Measurements from ENCODE around the gene CARD8.

The CARD8 gene

GRCh38 chr19:48169939-48170803 lies 85.5 kb downstream of the CARD8 start, which contains the start of the genes LIG1 and ZSWIM9:
Gene LIG1 (minus strand): TSS chr19:48170344. CDS start chr19:48165566, 4,778 bp downstream.
Gene ZSWIM9 (plus strand): TSS chr19:48170680. CDS start chr19:48171803, 1,123 bp downstream.
- peak; percentile 96 for DNase-seq

- DNase-seq = peak; percentile 50
Measured at GRCh38 chr19:48169578-48169938, 86.2 kb downstream of the CARD8 start.

DNA sequence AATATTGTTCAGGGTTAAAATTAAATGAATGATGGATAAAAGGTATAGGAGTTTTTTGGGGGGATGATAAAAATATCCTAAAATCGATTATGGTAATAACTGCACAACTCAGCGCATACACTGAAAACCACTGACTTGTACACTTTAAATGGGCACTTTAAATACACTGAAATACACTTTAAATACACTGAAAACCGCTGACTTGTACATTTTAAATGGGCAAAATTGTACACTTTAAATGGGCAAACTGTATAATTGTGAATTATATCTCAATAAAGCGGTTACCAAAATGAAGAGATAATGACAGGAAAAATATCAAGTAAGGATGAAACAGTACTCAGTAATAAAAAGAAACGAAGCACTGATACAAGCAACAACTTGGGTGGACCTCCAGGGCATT lies 87.0 kb downstream of the CARD8 start:
- no peak for DNase-seq

DNA sequence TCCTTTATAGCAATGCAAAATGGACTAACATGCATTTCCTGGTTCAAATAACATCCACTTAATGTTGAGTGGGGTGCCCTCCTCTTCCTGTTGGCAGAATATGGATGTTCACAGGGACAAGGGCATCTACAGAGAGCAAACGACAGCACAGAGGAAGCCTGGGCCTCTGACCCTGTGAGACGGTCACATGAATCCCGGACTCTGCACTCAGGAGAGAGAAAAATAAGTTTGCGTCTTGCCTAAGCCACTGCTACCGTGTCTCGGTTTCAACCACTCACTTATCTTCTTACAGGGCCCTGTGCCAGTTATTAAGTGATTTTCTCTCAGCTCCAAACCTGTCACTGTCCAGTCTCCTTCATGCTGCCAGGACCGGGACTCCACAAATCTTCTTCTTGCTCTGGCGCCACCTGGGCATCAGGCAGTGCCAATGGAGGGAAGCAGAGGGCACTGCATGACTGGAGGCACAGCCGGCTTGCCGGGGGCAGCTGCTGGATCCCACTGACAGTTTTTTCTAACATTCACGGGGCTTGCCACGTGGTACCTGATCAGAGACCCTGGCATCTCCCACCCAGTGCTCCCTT lies 97.4 kb downstream of the CARD8 start:
- no peak for DNase-seq

All from fibroblast of upper back skin (primary cell).